Left renal cortex interstitium (tissue), 4 donors: ENCODE results near the gene MYCBP2. TPM values are rescaled to one million over a fixed set of nuclear protein-coding genes. Genes with fewer than 3 reads are reported as not detected.

Source experiments
- DNase-seq, 4 donors: peaks; one replicate each; pipeline ENCODE4 v3.0.0-alpha.2; 2013; ENCODE audit warnings: low read depth in 4 of 4, low spot score in 2 of 4, missing footprints in 1 of 4
- polyA plus RNA-seq, 4 donors: library from polyadenylated mRNA; unstranded; fragments of 120-200 nt; gene quantifications; one replicate each; pipeline ENCODE4 v1.2.1, GENCODE V29; 2013; ENCODE audit not compliant: insufficient read length in 4 of 4

Gene MYCBP2
- polyA plus RNA-seq, 4 donors: 51.8 to 69.2 (median 66.6) TPM

DNA sequence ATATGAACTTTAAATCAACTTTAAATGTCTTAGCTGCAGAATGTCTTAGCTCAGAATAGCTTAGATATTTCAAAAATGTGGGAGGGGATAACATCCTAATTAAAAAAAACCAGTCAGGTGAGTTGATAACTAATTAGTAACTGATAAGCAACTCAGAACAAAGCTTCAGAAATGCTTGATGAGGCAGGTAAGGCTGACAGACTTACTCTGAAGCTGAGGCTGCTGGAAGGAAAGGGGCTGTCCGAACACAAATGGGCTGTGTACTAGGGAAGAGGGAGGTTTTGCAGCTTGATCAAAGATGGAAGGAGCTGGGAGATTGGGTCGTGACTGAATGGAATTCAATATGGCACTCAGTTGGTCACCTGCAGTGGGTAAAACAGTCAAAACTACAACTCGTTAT is 208.8 kb downstream of the MYCBP2 start:
- DNase-seq: no peak

DNA sequence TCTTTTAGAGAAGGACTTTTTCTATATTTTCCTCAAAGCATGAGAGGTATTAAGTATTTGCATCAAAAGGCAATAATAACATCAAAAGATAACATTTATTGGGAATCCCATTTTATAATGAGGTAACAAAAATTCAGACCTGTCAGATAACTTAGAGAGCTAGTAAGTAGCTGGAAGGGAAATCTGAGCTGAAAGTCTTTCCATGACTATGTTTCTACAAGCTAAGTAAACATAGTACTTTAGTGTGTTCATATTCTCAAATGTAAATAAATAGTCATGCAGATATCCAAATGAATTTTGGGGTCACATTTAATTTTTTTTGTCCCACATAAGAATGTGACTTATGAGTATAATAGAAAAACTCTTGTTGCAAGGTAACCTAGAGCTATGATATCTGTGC is 212.6 kb downstream of the MYCBP2 start:
- no peak for DNase-seq

DNA sequence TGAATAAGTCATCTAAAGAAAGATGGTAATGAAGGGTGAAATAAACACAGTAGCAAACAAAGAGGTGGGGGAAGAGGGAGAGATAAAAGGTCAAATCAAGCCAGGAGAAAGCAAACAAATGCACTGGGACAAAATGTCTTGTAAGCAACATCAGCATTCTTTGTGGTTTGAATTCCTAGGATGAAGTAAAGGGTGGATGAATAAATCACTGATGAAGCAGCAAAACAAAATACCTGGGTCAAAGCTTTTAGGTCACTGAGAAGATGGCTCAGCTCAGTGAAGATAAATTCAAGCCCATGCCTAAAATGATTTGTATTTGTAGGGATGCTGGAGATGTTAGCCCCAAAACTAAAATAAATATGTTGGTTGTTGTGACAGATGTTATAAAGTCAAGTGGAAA is 213.4 kb downstream of the MYCBP2 start:
- no peak for DNase-seq

DNA sequence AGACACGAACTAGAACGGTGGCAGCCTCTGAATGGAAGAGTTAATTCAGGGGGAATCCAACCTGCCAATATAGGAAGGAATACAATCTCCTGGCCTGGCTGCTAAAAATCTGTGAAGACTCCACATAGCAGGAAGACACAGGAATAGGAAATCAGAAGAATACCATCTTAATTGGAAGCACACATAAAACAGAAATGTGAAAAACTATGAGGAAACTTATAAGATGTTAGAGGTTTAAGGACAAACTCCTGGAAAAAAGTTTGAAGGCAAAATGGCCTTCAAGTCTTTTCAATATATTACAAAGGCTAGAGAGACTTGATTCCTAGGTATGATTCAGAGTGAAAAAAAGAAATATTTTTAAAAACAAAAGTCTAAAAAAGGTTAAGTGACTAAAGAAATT is 221.8 kb downstream of the MYCBP2 start:
- no peak for DNase-seq

DNA sequence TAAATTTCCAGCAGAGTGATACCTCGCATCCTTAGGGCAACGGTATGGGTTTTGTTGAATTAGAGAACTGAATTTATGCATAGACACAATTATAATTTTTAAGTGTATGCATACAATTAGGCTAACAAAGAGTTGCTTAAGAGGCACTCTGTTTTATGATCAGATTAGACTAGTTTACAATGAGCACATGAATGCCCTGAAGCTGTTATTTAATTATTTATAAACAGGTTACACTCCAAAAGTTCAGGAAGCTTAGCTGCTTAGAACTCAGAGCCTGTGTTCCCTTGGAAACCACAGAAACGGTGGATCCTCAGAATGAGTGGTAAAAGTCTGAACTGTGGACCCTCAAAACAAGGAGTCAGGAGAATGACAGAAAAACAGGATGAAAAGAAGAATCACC is 227.5 kb downstream of the MYCBP2 start:
- no peak for DNase-seq

DNA sequence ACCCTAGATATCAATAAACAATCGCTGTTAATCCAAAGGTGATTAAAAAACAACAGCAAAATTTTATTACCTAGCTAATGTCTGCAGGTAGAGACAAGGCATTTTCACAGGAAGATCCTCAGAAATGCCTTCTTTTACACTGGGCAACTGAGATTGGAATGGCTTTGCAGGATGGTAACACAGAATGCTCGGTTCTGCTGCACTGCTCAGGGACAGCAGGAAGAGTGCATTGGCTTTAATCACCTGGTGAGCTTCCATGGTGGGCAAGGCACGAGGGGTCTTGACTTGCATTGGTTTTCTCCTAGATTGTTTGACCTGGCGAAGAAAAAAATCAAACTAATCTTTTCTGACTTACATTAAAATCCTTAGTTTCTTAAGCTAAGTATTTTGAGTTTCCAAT is 231.6 kb downstream of the MYCBP2 start:
- DNase-seq: no peak

DNA sequence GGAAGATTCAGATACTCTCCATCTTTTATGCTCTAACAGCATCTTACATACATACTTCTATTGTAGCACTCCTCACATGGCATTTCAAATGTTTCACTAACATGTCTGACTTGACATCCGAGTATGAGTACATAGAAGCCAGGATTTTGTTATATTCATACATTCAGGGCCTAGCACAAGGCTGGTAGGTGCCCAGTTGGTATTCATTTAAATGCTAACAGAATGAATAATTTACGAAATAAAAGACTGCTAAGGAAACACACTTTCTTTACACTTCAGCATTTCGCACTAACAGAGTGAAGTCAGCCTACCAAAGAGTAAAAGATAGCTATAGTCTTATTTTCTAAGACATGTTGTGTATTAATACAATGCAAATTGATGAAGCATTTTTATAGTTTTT is 232.1 kb downstream of the MYCBP2 start:
- DNase-seq: no peak

DNA sequence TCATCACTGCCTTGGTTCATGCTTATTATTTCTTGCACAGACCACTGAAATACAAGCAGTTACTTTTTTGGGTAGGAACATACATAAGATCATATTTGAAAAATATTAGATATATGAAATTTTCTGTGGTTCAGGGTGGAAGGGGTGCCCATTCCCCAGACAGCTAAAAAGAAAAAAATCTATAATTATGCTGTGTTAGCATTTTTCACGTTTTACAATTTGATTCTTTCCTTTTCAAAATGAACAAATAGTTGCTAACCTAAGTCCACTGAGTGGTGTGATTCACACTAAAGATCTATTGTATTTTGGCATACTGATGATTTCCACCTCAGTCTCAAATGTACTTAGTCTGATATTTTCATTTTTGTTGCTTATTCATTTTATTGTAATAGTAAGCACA is 233.2 kb downstream of the MYCBP2 start:
- DNase-seq: no peak

DNA sequence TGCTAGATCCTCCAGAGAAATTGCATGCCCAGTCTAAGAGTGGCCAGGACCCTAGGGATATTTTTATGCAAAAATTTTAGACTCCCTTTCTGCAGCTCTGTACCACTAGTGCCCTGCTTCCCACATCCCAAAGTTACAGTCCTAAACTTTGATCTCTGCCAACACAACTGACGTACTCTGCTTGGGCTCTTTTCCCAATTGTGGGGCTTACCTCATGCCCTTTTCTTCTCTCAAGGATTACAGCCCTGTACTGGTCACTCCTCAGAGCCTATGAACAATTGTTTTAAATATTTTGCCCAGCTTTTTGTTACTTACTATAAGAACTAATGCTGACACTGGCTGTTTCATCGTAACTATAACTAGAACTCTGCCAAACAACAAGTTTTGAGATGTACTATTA is 242.1 kb downstream of the MYCBP2 start:
- DNase-seq: no peak

DNA sequence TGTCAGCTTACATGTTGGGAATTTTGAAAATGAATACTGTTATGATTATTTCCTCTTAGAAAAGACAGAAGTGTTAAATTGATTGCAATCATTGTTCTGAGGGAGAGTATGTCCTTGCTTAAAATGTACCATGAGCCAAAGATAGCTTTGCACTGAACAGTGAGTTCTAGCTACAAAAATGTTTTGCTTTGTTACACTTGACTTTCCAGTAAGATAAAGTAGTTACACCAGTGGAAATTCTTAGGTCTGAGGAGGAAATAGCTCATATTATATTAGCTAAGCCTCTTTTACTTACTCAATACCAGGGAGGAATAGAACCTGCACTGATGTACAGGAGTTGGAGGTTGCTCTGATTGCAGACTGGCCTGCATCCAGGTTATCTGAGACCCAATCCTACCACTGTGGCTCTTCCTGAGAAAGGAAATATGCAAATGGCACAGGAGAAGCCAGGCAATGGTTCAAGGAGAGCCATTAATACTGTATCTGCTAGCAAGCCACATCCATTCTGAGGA is 246.9 kb downstream of the MYCBP2 start:
- DNase-seq: no peak

DNA sequence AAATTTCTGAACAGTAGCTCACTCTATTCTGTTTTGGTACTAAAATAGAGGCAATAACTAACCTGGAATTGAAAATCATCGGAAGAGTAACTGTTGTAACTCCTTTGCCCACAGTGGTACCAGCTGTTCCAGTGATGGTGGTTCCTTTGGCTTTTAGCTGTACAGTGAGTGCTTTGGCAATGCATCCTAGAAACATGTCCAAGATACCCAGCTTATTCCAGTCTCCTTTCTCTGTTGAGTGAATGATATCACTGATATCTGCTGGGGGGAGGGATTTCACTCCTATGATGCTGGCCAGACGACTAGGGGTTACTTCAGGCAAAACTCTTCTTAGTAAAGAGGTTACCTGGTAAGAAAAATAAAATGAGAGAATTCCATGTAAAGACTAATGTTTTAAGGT is 259.4 kb downstream of the MYCBP2 start:
- DNase-seq: no peak

DNA sequence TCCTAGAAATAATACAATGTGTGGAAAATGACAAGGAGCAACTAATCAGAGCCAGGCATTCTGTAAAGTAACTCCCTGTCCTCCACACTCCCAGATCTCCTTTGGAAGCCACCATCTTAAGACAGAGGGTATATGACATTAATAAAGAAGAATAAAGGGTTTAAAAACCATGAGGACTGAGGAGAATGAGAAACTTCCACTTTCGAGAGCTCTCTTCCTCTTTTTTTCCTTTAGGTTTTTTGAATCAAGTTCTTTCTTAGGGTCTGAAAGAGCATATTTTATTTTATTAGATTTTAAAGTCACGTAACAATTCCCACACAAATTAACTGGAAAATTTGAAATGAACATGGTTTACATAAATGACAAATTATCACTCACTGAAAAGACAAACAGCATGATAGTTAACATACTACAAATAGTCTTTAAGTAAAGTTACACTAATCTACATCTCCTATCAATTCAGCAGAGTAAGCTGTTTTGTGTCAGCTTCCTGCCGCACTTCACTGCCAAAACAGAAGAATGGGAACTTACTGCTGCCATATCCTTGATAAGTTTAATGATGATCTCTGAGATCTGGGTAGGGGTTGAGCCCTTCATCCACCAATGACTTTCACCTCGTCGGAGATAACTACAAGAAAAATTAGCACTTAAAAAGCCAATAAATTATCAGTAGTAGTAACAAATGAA is 261.3 kb downstream of the MYCBP2 start:
- no peak for DNase-seq

DNA sequence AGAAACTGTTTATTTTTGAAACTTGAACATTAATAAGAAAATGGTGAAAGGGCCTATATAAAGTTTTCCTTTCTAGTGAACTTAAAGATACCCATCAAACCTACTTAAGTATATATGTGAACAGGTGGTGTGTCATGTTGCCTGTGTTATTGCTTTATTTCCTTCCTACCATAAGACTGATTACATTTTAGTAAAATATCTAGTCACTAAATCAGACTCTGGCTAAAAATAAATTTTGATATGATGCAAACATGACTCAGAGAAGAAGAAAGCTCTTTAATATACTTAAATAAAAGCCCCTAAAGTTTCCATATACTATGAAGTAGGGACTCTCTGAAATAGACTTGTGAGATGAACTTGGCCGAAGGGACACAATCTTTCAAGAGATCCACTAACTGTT is 264.8 kb downstream of the MYCBP2 start:
- no peak for DNase-seq

DNA sequence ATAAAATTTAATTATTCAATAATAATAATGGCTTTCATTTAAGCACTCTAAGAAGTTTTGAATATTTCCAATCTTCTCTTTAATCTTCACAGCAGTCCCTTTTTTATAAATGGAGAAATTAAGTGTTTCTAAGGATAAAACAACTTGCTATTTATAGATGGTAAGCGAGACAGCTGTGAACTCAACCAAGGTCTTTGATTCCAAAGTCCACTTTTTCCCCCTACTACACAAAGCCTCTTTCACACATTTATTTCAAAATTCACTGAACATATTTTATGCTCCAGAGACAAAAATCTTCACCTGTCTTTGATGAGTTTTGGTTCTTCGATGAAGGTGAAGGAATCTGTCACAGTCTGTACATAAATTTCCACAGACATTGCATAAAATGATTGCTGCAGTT is 265.5 kb downstream of the MYCBP2 start:
- no peak for DNase-seq

DNA sequence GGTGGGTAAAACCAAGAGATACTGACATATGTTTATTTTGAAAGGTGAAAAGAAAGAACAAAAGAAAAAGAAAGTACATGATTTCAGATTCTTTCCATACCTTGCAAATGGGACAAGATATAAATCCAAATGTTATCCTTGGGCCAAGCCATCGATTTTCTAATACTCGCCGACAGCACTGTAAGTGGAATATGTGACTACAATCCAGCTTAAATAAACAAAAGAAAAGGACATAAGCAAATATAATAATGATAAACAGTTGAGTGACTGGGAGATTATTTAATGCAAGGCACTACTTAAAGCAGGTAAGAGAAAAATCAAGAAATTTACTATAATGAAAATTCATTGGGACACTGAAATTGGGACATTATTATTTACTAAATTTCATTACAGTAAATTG is 270.0 kb downstream of the MYCBP2 start:
- DNase-seq: no peak

DNA sequence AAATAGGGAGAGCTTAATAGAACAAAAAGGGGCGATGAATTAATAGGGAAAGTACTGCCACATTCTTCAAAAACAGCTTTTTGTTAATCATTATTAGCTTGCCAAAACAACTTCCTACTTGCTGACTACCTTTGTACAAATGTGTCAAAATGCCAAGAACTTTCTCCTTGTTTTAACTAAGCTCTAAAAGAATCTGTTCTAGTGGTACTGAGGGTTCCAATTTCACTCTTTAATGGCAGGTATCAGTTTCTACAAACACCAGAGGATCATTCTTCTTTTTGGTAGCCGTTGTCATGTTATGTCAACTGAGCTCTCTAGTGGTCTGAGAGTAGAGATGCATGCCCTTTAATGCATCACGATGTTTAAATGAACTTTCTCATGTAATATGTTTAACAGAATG is 270.5 kb downstream of the MYCBP2 start:
- DNase-seq: peak in 1 of 4 donors; percentile 4

DNA sequence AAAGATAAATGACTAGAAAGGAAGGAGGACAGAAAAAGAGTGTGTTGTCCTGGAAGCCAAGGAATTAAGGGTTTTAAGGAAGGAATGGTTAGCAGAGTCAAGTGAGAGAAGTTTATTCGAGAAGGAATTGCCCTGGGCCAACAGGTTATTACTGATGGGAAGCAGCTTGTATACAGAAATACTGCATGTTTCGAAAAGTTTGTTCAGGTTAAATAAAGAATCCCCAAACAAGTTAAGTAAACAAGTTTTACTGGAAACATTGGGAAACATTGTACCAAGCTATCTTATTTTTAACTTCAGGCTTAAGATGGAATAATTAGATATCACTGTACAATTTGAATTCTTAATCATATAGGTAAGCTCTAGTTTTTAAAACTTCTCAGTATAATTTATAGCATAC is 271.7 kb downstream of the MYCBP2 start:
- DNase-seq: no peak

DNA sequence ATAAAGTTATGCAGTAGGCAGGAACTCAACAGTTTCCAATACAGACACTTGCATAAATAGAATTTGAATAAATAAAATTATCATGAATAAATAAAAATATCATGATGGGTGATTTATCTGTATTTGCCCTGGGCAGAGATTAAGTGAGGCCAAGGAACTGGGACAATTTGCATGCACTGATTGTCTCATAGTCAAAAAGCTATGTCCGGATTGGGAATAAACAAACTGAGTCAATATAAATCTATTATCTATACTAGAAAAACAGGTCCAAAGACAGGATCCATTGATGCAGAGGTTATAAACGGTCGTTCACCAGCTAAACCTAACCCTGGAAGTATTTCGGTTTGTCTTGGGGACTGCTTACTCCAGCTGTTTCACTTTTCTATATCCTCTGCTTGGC is 273.7 kb downstream of the MYCBP2 start:
- DNase-seq: no peak

DNA sequence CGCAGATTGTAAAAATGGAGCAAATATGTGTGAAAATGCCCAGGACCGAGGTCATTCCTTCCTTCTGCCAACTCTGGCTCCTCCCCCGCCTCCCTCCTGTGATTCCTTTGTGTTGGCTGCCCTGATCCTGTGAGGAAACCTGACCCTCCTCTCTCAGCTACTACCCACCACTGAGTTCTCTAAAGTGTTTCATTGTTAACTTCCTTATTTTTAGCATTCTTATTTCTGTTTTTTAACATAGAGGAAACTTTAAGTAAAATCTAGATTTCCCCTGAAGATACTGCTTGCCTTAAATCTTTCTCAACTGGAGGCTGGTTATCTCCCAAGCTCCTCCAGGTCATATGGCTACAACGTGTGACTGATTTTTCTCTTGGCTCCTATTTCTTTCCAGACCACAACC is 278.2 kb downstream of the MYCBP2 start:
- DNase-seq: no peak

DNA sequence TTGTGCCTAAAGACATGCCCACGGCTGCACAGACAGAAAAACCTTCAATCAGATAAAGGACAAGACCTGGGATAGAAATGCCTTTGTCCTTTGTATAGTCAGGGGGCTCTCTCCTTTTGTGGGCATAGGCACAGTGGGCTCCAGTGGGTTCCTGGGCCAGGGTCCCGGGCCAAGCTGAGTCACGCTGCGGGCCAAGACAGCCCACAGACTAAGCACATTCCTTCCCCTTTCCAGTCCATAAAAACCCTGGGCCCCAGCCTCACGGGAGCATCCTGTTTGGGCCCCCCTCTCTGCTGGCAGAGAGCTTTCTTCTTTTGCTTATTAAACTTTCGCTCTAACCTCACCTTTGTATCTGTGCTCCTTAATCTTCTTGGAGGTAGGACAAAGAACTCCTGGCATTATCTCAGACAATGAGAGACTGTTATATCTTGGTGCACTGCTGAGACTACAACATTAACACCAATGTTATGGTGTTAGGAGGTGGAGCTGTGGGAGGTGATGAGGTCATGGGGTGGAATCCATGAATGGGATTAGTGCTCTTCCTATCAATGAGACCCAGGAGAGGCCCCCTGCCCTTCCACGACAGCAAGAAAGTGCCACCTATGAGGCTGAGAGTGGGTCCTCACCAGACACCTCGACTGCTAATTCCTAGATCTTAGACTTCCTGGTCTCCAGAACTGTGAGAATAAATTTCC is 279.1 kb downstream of the MYCBP2 start:
- no peak for DNase-seq

DNA sequence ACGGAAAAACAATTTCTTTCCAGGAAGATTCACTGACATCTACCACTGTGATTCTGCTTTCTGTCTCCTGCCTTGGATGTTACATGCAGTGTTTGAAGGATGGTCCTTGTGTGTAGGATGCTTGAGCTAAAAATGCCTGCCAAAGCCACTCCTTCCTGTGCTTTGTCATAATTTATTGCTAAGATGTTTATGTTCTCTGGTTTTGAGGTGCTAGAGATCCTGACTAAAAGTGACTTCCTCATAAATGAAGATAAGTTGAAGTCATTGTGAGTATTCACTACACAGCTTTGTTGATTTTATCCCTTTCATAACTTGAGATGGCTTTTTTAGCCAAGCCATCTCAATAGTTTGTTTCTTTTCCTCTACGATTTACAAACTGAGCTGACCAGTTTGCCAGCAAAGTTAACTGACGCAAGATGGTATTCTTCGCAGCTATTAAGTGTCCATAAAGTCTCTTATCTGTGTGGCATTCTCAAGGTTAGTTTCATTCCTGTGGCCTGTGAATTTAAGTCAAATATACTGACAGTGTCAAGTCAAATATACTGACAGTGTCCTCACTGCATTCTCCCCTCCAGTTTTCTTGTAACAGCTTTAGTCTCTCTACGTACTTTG is 284.2 kb downstream of the MYCBP2 start:
- no peak for DNase-seq

DNA sequence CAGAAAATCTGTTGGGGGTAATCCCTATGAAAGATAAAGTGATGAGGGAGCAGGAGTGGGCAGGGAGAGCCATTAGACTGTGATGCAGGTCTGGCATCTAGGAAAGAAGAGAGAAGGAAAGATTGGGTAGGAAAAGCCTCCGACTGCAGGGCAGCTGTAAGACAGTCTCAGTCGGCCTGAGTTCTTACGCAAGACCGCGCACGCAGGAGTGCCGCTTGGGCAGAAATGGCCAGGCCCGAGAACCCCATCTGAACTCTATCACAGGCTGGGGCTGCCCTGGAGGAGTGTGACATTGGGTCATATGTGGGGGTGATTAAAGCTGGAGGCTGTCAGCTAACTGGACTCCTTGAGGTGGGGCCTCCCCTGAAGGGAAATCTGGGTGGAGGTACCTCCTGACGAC is 286.1 kb downstream of the MYCBP2 start:
- DNase-seq: no peak
